Right lobe of liver (tissue), 6 donors: ENCODE results near the gene LAT. TPM values are rescaled to one million over a fixed set of nuclear protein-coding genes. Genes with fewer than 3 reads are reported as not detected.

Experiments used
- ATAC-seq, 4 donors: fragments of 200-7000 bp; cut with Tn5 transposase; one replicate each; pipeline ENCODE4 v1.9.1; 2020; ENCODE audit warnings: mild to moderate bottlenecking in 4 of 4, moderate library complexity in 4 of 4
- DNase-seq, 3 donors: peaks; one replicate each; pipeline ENCODE4 v3.0.0-alpha.2; 2020
- H3K27ac ChIP-seq, 3 donors: fragments of 200-600 bp; one replicate each; pipeline ENCODE4 v1.8.0; 2022
- H3K27me3 ChIP-seq, 2 donors: fragments of 200-600 bp; one replicate each; pipeline ENCODE4 v1.8.0; 2022
- H3K36me3 ChIP-seq, 4 donors: fragments of 200-600 bp; sonication (generic) in 1 of 4; one replicate each; pipeline versions ENCODE4 v1.5.1 to v1.8.0; 2017 to 2022; ENCODE audit warnings: control low read depth in 1 of 4
- H3K4me1 ChIP-seq, 4 donors: fragments of 200-600 bp; sonication (generic) in 1 of 4; one replicate each; pipeline versions ENCODE4 v1.5.1 to v1.8.0; 2017 to 2022; ENCODE audit warnings: control low read depth in 1 of 4
- H3K4me3 ChIP-seq, 3 donors: fragments of 200-600 bp; one replicate each; pipeline ENCODE4 v1.8.0; 2022
- H3K9me3 ChIP-seq, 4 donors: fragments of 200-600 bp; sonication (generic) in 1 of 4; one replicate each; pipeline versions ENCODE4 v1.5.1 to v1.8.0; 2017 to 2022; ENCODE audit warnings: control low read depth in 1 of 4
- POLR2A ChIP-seq: fragments of 450-650 bp; IDR thresholded peaks from one replicate; pipeline ENCODE4 v1.6.1; 2017; ENCODE audit warnings: antibody characterized with exemption, mild to moderate bottlenecking
- WGBS: methylation state at CpG from one replicate; pipeline ENCODE4 v1.1.6; 2018; ENCODE audit warnings: low coverage, low lambda C conversion rate; ENCODE audit not compliant: insufficient coverage; ENCODE audit errors: missing lambda C conversion rate; 5-methylcytosine and 5-hydroxymethylcytosine counted together
- intact Hi-C, 2 donors: fragments of 100-400 bp; cut with DNase I; formaldehyde crosslinking; loops; one replicate each; pipeline versions ENCODE4 v1.11.2 to v1.14.1; 2022
- total RNA-seq, 6 experiments: library from RNA; depleted of rRNA in 2 of 6; stranded (reverse); fragments of >200 nt in 2 of 6; fragmentation: NEBNext Ultra II Directional in 3 of 6; extraction: Animal tissue kit (Norgen Biotek cat#: 25700) in 3 of 6; gene quantifications; one replicate each; pipeline versions ENCODE4 v1.1.0 to v1.2.4, GENCODE V29; 2016 to 2023
- TF ChIP-seq, protein P1 (sequence below), 4 donors: fragments of 200-600 bp in 3 of 4; fragments of 450-650 bp in 1 of 4; IDR thresholded peaks; one replicate each; pipeline versions ENCODE4 v1.5.1 to v1.8.0; 2016 to 2022; ENCODE audit warnings: antibody characterized with exemption in 4 of 4, mild to moderate bottlenecking in 2 of 4
- donor health status: DM: no; HTN: yes; CAD: no.
- donor health status: DM: no; HTN: no; CAD: no.
- donor health status: DM: no; HTN: no; CAD: no.
- donor health status: DM: no; HTN: yes; CAD: no.
- donor health status: DM: no; HTN: yes; CAD: no.

LAT gene
- total RNA-seq, 6 experiments from 2014 or later, result 1.8 to 5.2 (median 3.1) TPM

DNA sequence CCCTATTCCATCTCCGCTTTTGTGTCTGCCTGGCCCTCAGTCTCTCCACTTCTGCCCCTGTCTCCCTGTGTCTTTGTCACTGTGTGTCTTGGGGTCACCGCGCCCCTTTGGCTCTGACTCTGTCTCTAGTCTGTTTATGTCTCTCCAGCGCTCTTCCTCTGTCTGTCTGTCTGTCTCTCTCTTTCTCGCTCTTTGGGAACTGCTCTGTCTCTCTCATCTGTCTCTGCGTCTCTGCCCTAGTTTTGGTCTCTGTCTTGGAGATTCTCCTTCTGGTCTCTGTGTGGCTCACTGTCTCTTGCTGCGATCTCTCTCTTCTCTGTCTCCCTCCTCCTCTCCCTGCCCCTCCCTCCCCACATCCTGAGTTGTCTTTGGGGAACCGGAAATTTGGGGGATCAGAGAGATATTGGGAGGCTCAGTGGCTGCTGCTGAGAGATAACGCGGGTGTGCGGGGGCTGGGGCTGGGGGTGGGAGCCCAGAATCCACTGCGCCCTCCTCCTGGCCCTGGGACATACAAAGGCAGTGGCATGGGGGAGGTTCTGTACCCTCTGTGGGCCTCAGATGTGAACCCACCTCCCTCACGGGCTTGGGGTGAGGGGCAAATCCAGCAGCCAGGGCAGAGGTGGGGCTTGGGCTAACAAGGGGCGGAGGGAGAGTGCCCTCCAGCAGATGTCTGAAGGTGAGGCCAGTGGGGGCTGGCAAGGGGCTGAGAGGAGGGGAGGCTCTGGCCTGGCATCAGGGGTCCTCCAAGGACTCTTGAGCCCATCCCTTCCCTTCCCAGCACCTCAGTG is 24.4 kb downstream of the LAT start:
- no peak overlapping the region for H3K27ac ChIP-seq
- ATAC-seq (no peak), DNase-seq (no peak)
- TF ChIP-seq POLR2A, result no peak
- TF ChIP-seq, protein P1, sequence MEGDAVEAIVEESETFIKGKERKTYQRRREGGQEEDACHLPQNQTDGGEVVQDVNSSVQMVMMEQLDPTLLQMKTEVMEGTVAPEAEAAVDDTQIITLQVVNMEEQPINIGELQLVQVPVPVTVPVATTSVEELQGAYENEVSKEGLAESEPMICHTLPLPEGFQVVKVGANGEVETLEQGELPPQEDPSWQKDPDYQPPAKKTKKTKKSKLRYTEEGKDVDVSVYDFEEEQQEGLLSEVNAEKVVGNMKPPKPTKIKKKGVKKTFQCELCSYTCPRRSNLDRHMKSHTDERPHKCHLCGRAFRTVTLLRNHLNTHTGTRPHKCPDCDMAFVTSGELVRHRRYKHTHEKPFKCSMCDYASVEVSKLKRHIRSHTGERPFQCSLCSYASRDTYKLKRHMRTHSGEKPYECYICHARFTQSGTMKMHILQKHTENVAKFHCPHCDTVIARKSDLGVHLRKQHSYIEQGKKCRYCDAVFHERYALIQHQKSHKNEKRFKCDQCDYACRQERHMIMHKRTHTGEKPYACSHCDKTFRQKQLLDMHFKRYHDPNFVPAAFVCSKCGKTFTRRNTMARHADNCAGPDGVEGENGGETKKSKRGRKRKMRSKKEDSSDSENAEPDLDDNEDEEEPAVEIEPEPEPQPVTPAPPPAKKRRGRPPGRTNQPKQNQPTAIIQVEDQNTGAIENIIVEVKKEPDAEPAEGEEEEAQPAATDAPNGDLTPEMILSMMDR (IDR thresholded peaks at IDR 0.05), result no peak
- H3K9me3 ChIP-seq, result no peaks in the 10 kb centered on the region
- no peak overlapping the region for H3K4me3 ChIP-seq
- H3K4me1 ChIP-seq, result peaks cover 0 to 11% (median 0%) of the 10 kb centered on the region in 4 donors
- intact Hi-C loops, result no loop called here
- H3K36me3 ChIP-seq, result no peaks in the 10 kb centered on the region
- WGBS, result 41% methylated on average over 4 of the region's 14 CpGs
- no peaks in the 10 kb centered on the region for H3K27me3 ChIP-seq

DNA sequence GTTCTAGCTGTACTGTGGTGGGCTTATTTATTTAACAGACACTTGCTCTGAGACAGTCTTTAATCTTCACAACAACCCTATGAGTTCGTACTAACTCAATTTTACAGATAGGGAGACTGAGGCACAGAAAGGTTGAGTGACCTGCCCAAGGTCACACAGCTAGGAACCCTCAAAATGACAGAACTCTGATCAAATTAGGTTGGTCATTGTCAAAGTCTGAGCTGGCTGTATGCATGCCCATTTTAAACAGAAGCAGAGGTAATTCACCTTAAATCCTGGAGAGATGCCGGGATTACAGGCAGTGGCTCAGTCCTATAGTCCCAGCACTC is 24.9 kb downstream of the LAT start:
- Histone ChIP-seq H3K4me3 (no peak overlapping the region), H3K4me1 (peaks cover 0 to 16% (median 0%) of the 10 kb centered on the region in 4 donors), H3K27ac (no peak overlapping the region), H3K27me3 (no peaks in the 10 kb centered on the region), H3K36me3 (no peaks in the 10 kb centered on the region), H3K9me3 (no peaks in the 10 kb centered on the region)
- WGBS, result 50% methylated on average over 1 of the region's 2 CpGs
- intact Hi-C loops, result no loop called here
- ATAC-seq (no peak), DNase-seq (no peak)
- TF ChIP-seq POLR2A, result no peak
- TF ChIP-seq, protein P1 (IDR thresholded peaks at IDR 0.05), result no peak

DNA sequence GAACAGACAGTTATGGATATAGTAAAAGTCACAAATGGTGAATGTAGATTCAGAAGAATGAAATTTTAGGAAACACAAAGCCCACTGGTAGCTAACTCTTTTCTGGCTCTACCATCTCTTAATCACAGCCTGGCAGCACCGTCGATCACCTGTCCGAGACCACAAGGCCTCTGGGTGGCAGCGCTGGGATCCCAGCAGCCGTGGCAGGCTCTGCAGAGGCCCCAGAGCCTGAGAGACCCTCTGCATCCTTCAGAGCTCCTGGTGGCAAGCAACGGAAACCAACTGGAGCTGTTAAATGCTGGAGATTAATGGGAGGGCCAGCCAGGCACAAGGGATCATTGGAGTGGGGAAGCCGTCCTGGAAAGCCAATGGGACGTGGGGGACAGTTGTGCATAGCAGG is 26.3 kb downstream of the LAT start:
- no peaks in the 10 kb centered on the region for H3K9me3 ChIP-seq
- H3K4me1 ChIP-seq, result peaks cover 0 to 17% (median 0%) of the 10 kb centered on the region in 4 donors
- 67% methylated on average over 3 of the region's 8 CpGs for WGBS
- H3K36me3 ChIP-seq, result no peaks in the 10 kb centered on the region
- H3K4me3 ChIP-seq, result no peak overlapping the region
- no peaks in the 10 kb centered on the region for H3K27me3 ChIP-seq
- H3K27ac ChIP-seq, result no peak overlapping the region
- TF ChIP-seq, protein P1 (IDR thresholded peaks at IDR 0.05), result no peak
- no peak for TF ChIP-seq POLR2A
- DNase-seq (no peak), ATAC-seq (no peak)
- intact Hi-C loops, result no loop called here

DNA sequence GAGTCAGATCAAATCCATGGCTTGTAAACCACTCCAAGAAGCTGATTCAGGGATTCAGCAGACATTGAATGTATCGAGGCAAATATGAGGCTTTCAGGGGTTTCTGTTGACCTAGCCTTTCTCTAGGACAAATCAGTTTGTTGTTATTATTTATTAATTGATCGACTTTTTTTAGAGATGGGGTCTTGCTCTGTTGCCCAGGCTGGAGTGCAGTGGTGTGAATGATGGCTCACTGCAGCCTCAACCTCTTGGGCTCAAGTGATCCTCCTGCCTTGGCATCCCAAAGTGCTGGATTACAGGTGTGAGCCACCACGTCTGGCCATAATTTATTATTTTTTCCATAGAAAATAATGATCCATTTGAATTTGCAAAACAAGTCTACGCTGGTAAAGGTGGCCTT is 27.0 kb downstream of the LAT start:
- Histone ChIP-seq H3K27ac (no peak overlapping the region), H3K4me3 (no peak overlapping the region), H3K9me3 (no peaks in the 10 kb centered on the region), H3K4me1 (peaks cover 0 to 17% (median 0%) of the 10 kb centered on the region in 4 donors), H3K36me3 (no peaks in the 10 kb centered on the region), H3K27me3 (no peaks in the 10 kb centered on the region)
- ATAC-seq, result no peak
- intact Hi-C loops, result no loop called here
- no peak for DNase-seq
- 94% methylated on average over 2 of the region's 4 CpGs for WGBS
- TF ChIP-seq, protein P1 (IDR thresholded peaks at IDR 0.05), result no peak
- no peak for TF ChIP-seq POLR2A
